Activated CD8-positive, alpha-beta T cell treated with anti-CD3 and anti-CD28 coated beads for 36 hours (primary cell): ENCODE data around the gene FAM131C. TPM values are rescaled to one million over a fixed set of nuclear protein-coding genes. Genes with fewer than 3 reads are reported as not detected.

Experiments used
- ATAC-seq: fragments of 200-7000 bp; cut with Tn5 transposase; one replicate; pipeline ENCODE4 v1.10.0; 2021; ENCODE audit warnings: mild to moderate bottlenecking, moderate library complexity
- CTCF ChIA-PET: fragments of 350-600 bp; sonication (Branson Sonifier 250); formaldehyde crosslinking; loops from one replicate; lab custom pipeline; 2021; ENCODE audit warnings: antibody characterized with exemption; lab: Charles Lee
- POLR2A ChIA-PET: fragments of 350-600 bp; sonication (Branson Sonifier 250); formaldehyde crosslinking; loops from one replicate; lab custom pipeline; 2021; ENCODE audit warnings: antibody characterized with exemption; lab: Charles Lee
- DNase-seq: peaks from one replicate; pipeline ENCODE4 v3.0.0-alpha.2; 2020
- H3K27ac Mint-ChIP-seq: one replicate; pipeline ENCODE4 v1.8.0; 2021; ENCODE audit warnings: mild to moderate bottlenecking, mixed read lengths
- H3K27me3 Mint-ChIP-seq: one replicate; pipeline ENCODE4 v1.8.0; 2021; ENCODE audit warnings: mixed read lengths
- H3K36me3 Mint-ChIP-seq: one replicate; pipeline ENCODE4 v1.8.0; 2021; ENCODE audit warnings: low read depth, mixed read lengths
- H3K4me1 Mint-ChIP-seq: one replicate; pipeline ENCODE4 v1.8.0; 2021; ENCODE audit warnings: low read depth, mixed read lengths
- H3K4me3 Mint-ChIP-seq: one replicate; pipeline ENCODE4 v1.8.0; 2021; ENCODE audit warnings: mild to moderate bottlenecking, moderate library complexity, mixed read lengths
- H3K9me3 Mint-ChIP-seq: one replicate; pipeline ENCODE4 v1.8.0; 2021; ENCODE audit warnings: mixed read lengths
- CTCF ChIP-seq: fragments of 200-600 bp; IDR thresholded peaks from one replicate; pipeline ENCODE4 v1.8.0; 2022; ENCODE audit warnings: antibody characterized with exemption, mild to moderate bottlenecking
- intact Hi-C: fragments of 100-400 bp; cut with micrococcal nuclease; formaldehyde crosslinking; loops from one replicate; pipeline ENCODE4 v1.10.0; 2022
- total RNA-seq, 2 experiments: library from RNA; stranded (reverse); gene quantifications; one replicate each; pipeline ENCODE4 v1.2.3, GENCODE V29; 2021

Gene FAM131C
- total RNA-seq, 2 experiments from 2014 or later: 0.70 to 0.87 TPM

DNA sequence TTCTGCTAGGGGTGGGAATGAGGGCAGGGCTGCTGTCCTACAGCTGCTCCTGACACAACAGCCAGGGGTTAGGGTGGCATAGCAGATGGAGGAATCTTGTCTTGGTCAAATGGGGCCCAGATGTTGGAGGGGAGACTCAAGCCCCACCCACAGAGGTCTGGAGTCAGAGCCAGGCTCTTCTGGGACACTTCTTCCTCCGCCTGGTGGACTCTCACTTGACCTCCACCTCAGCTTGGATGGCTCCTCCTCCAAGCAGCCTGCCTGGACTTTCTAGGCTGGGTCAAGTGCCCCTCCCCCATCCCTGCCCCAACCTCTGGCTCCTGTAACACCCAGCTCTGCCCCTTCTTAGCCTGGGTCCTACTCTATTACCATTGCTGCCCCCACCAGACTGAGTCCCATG, 47.0 kb upstream of the FAM131C start:
- Mint-ChIP-seq H3K9me3 (no peaks in the 10 kb centered on the region), H3K36me3 (no peaks in the 10 kb centered on the region), H3K27ac (no peak overlapping the region), H3K4me3 (no peak overlapping the region), H3K4me1 (peaks cover 11% of the 10 kb centered on the region), H3K27me3 (no peaks in the 10 kb centered on the region)
- no peak for ATAC-seq
- no peak for TF ChIP-seq CTCF
- DNase-seq: no peak
- intact Hi-C loops: no loop called here
- POLR2A ChIA-PET: interaction anchor here (1.6 kb wide), 1 partner anchor 9 kb away, joined by 4 read pairs; no protein-coding TSS in a partner anchor
- CTCF ChIA-PET: interaction anchor here (0.7 to 3.8 kb wide), 3 partner anchors 38 to 68 kb away, joined by 3 to 16 read pairs (median 4); no protein-coding TSS in a partner anchor

- intact Hi-C loops: no loop called here
- DNase-seq: no peak
- Mint-ChIP-seq H3K4me3 (no peak overlapping the region), H3K36me3 (no peaks in the 10 kb centered on the region), H3K27ac (no peak overlapping the region), H3K9me3 (no peaks in the 10 kb centered on the region), H3K27me3 (no peaks in the 10 kb centered on the region), H3K4me1 (peaks cover 11% of the 10 kb centered on the region)
- ATAC-seq: no peak
- no peak for TF ChIP-seq CTCF
- POLR2A ChIA-PET: interaction anchor here (1.6 kb wide), 1 partner anchor 10 kb away, joined by 4 read pairs; no protein-coding TSS in a partner anchor
- CTCF ChIA-PET: interaction anchor here (1.2 to 1.4 kb wide), 2 partner anchors 37 to 41 kb away, joined by 3 to 4 read pairs; no protein-coding TSS in a partner anchor
Measured at GRCh38 chr1:16119926-16120325, 46.5 kb upstream of the FAM131C start.

DNA sequence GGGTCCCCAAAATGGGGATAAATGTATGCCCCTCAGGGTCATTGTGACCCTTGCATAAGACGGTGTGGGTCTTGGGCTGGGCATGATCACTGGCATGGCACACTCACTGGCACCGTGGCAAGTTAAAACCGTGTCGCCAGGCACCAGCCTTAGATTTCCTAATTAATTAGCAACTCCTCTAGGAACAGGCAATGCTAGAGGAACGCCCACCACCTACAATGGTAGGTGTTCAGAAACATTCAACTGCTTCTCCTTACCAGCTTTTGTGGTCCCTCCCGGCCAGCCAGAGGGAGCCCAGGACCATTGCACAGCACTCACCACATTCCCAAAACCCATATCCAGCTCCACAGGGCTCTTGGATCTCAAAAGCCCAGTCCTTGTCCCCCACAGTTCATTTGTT, 46.1 kb upstream of the FAM131C start:
- CTCF ChIA-PET: interaction anchor here (1.4 kb wide), 1 partner anchor 37 kb away, joined by 3 read pairs; no protein-coding TSS in a partner anchor
- no peak overlapping the region for H3K4me3 Mint-ChIP-seq
- no peak for TF ChIP-seq CTCF
- intact Hi-C loops: no loop called here
- no peak for ATAC-seq
- H3K27me3 Mint-ChIP-seq: no peaks in the 10 kb centered on the region
- peaks cover 11% of the 10 kb centered on the region for H3K4me1 Mint-ChIP-seq
- no peaks in the 10 kb centered on the region for H3K36me3 Mint-ChIP-seq
- POLR2A ChIA-PET: interaction anchor here (1.6 kb wide), 1 partner anchor 10 kb away, joined by 4 read pairs; no protein-coding TSS in a partner anchor
- no peak for DNase-seq
- no peak overlapping the region for H3K27ac Mint-ChIP-seq
- no peaks in the 10 kb centered on the region for H3K9me3 Mint-ChIP-seq

GRCh38 chr1:16118706-16119105, 45.3 kb upstream of the FAM131C start:
- ATAC-seq (no peak), DNase-seq (no peak)
- H3K9me3 Mint-ChIP-seq: no peaks in the 10 kb centered on the region
- ChIA-PET CTCF (interaction anchor here (1.4 kb wide), 1 partner anchor 36 kb away, joined by 3 read pairs; no protein-coding TSS in a partner anchor), POLR2A (no interaction called here)
- H3K4me3 Mint-ChIP-seq: no peak overlapping the region
- no peaks in the 10 kb centered on the region for H3K36me3 Mint-ChIP-seq
- H3K27me3 Mint-ChIP-seq: no peaks in the 10 kb centered on the region
- peaks cover 9% of the 10 kb centered on the region for H3K4me1 Mint-ChIP-seq
- intact Hi-C loops: no loop called here
- no peak overlapping the region for H3K27ac Mint-ChIP-seq
- no peak for TF ChIP-seq CTCF

- Mint-ChIP-seq H3K36me3 (no peaks in the 10 kb centered on the region), H3K27ac (no peak overlapping the region), H3K27me3 (no peaks in the 10 kb centered on the region), H3K4me1 (peaks cover 4% of the 10 kb centered on the region), H3K4me3 (no peak overlapping the region), H3K9me3 (no peaks in the 10 kb centered on the region)
- POLR2A ChIA-PET: interaction anchor here (1.2 kb wide), 1 partner anchor 11 kb away, joined by 3 read pairs; no protein-coding TSS in a partner anchor
- ATAC-seq (no peak), DNase-seq (no peak)
- no peak for TF ChIP-seq CTCF
- intact Hi-C loops: no loop called here
- CTCF ChIA-PET: interaction anchor here (0.8 to 1.2 kb wide), 2 partner anchors 38 to 127 kb away, joined by 3 to 5 read pairs; no protein-coding TSS in a partner anchor
Measured at GRCh38 chr1:16117936-16118335, 44.5 kb upstream of the FAM131C start.
